A673 (cell line): Measurements from ENCODE around the gene CD300A. TPM values are rescaled to one million over a fixed set of nuclear protein-coding genes. Genes with fewer than 3 reads are reported as not detected.

Experiments
- BruUV-seq: library from RNA; stranded (reverse); fragments of 400-500 nt; replicated peaks from 2 replicates; lab custom pipeline; 2021; lab: Mats Ljungman, UMichigan
- CTCF ChIA-PET: fragments of 300-600 bp; sonication (Branson Sonifier 250); formaldehyde crosslinking; loops from one replicate; lab custom pipeline; 2022; ENCODE audit warnings: antibody characterized with exemption; lab: Charles Lee
- POLR2A ChIA-PET: fragments of 300-600 bp; sonication (Branson Sonifier 250); formaldehyde crosslinking; loops from one replicate; lab custom pipeline; 2022; ENCODE audit warnings: antibody characterized with exemption; ENCODE audit not compliant: low non-redundant PET; lab: Charles Lee
- DNase-seq: peaks from one replicate; pipeline ENCODE4 v3.0.0-alpha.2; 2015; ENCODE audit warnings: low spot score
- H3K27ac ChIP-seq: fragments of 200-600 bp; sonication (generic); 2 replicates; pipeline ENCODE4 v1.5.1; 2016; ENCODE audit warnings: mixed run types, low read depth, mild to moderate bottlenecking, mixed read lengths, antibody characterized with exemption, low read length; ENCODE audit not compliant: poor library complexity, severe bottlenecking
- H3K27me3 ChIP-seq: fragments of 200-600 bp; sonication (generic); replicated peaks from 2 replicates; pipeline ENCODE4 v1.6.1; 2017; ENCODE audit warnings: mixed run types, low read depth, mild to moderate bottlenecking, mixed read lengths, antibody characterized with exemption, low read length; ENCODE audit not compliant: insufficient read depth, poor library complexity
- H3K36me3 ChIP-seq: fragments of 200-600 bp; sonication (generic); 2 replicates; pipeline ENCODE4 v1.6.1; 2016; ENCODE audit warnings: mixed run types, mild to moderate bottlenecking, mixed read lengths, antibody characterized with exemption, low read length; ENCODE audit not compliant: insufficient read depth, poor library complexity, severe bottlenecking
- H3K4me1 ChIP-seq: fragments of 200-600 bp; sonication (generic); 2 replicates; pipeline ENCODE4 v1.6.1; 2017; ENCODE audit warnings: mixed run types, mild to moderate bottlenecking, mixed read lengths, antibody characterized with exemption, low read length; ENCODE audit not compliant: insufficient read depth, poor library complexity, severe bottlenecking
- H3K4me3 ChIP-seq: fragments of 200-600 bp; sonication (generic); 2 replicates; pipeline ENCODE4 v1.5.1; 2016; ENCODE audit warnings: low read depth, mixed run types, mild to moderate bottlenecking, mixed read lengths, low read length; ENCODE audit not compliant: poor library complexity, severe bottlenecking
- H3K9me3 ChIP-seq: fragments of 200-600 bp; sonication (generic); 2 replicates; pipeline ENCODE4 v1.6.1; 2016; ENCODE audit warnings: mixed run types, low read depth, mild to moderate bottlenecking, mixed read lengths, antibody characterized with exemption, low read length; ENCODE audit not compliant: poor library complexity, severe bottlenecking
- CTCF ChIP-seq: fragments of 300-800, 200-600 bp; sonication (generic); conservative IDR thresholded peaks from 2 replicates; pipeline ENCODE4 v1.5.1; 2017; ENCODE audit warnings: low read depth, mild to moderate bottlenecking, antibody characterized with exemption, low read length, moderate library complexity, mixed read lengths
- EZH2 ChIP-seq: fragments of 200-600 bp; sonication (generic); IDR thresholded peaks from 2 replicates; pipeline ENCODE4 v1.6.1; 2017; ENCODE audit warnings: borderline replicate concordance, low read depth, mild to moderate bottlenecking, mixed read lengths, antibody characterized with exemption, low read length; ENCODE audit not compliant: poor library complexity, severe bottlenecking
- intact Hi-C: fragments of 100-400 bp; cut with micrococcal nuclease; formaldehyde crosslinking; loops from one replicate; pipeline ENCODE4 v1.10.0; 2022; ENCODE audit not compliant: unreplicated experiment
- total RNA-seq: library from RNA; stranded (reverse); gene quantifications from 2 replicates; pipeline ENCODE4 v1.2.3, GENCODE V29; 2021

CD300A gene
- total RNA-seq, 1 experiment from 2014 or later = not detected

GRCh38 chr17:74523308-74523707 lies 56.9 kb downstream of the CD300A start:
- no peak for TF ChIP-seq EZH2
- TF ChIP-seq CTCF = no peak
- intact Hi-C loops = no loop called here
- H3K36me3 ChIP-seq = no peaks in the 10 kb centered on the region
- peaks cover 45% of the 10 kb centered on the region for H3K27me3 ChIP-seq
- H3K4me1 ChIP-seq = no peaks in the 10 kb centered on the region
- no peak for DNase-seq
- ChIA-PET CTCF (no interaction called here), POLR2A (no interaction called here)
- no TSS peak for BruUV-seq
- no peak overlapping the region for H3K27ac ChIP-seq
- no peaks in the 10 kb centered on the region for H3K9me3 ChIP-seq
- H3K4me3 ChIP-seq = no peak overlapping the region

DNA sequence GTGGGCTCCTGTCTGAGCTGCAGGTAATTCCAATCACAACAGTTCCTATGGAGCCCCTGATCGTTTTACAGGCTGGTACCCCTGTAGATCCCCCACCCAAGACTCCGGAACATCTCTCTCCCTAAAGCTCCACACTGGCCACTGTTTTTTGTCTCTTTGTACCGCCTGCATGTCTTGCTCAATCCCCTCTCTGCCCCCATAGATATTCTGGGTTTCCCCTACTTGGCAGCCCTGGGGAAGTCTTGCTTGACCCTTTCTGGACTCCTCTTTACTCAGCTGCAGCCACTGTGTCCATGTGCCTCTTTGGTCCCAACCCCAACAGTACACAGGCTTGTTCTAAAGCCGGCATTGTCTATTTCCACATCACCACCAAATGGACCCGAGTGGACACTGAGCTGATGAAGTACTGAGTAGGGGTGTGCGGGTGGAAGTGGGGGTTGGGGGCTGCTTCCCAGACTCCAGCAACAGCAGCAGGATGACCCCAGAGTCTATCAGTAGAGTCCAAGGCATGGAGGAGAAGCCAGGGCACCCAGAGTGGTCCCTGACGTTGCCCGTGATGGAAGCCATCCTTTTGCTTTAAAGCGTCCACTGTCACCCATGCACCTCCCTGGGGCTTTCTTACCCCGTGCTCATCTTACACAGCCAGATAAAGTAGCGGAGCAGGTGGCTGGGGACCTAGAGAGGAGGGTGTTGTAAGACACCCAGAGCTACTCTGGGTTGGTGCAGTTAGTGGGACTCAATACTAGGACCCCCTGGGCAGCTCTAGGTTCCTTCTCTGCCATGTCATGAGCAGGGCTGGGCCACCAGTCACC lies 58.4 kb downstream of the CD300A start:
- DNase-seq = no peak
- ChIA-PET CTCF (no interaction called here), POLR2A (no interaction called here)
- no peak overlapping the region for H3K4me3 ChIP-seq
- H3K27ac ChIP-seq = no peak overlapping the region
- no TSS peak for BruUV-seq
- no peaks in the 10 kb centered on the region for H3K4me1 ChIP-seq
- intact Hi-C loops = no loop called here
- no peaks in the 10 kb centered on the region for H3K36me3 ChIP-seq
- peaks cover 55% of the 10 kb centered on the region for H3K27me3 ChIP-seq
- TF ChIP-seq EZH2 = no peak
- TF ChIP-seq CTCF = no peak
- H3K9me3 ChIP-seq = no peaks in the 10 kb centered on the region

DNA sequence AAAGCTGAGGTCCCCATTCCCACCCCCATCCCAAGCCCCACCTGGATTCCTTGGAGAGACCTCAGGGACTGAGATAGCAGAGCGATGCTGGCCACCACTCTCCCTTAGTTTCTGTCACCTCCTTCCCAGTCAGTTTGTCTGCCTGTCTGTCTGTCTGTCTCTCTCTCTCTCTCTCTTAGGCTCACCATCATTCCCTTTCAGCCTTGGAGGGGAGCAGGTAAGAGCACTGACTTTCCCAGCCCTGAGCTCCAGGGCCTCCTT lies 59.0 kb downstream of the CD300A start:
- POLR2A ChIA-PET = no interaction called here

More for the DNA sequence above, 59.0 kb downstream of the CD300A start:
- no peak overlapping the region for H3K4me3 ChIP-seq
- no peak for DNase-seq
- H3K36me3 ChIP-seq = no peaks in the 10 kb centered on the region
- intact Hi-C loops = no loop called here
- no peaks in the 10 kb centered on the region for H3K4me1 ChIP-seq
- BruUV-seq = no TSS peak
- CTCF ChIA-PET = no interaction called here
- no peak for TF ChIP-seq CTCF
- no peak for TF ChIP-seq EZH2
- no peaks in the 10 kb centered on the region for H3K9me3 ChIP-seq
- H3K27me3 ChIP-seq = peaks cover 55% of the 10 kb centered on the region
- no peak overlapping the region for H3K27ac ChIP-seq
